IPS-15b (cell line): ENCODE measurements around the gene ACCS.

Experiments used
- H3K27me3 ChIP-seq: one replicate; pipeline ENCODE4 v1.6.1; 2013; ENCODE audit warnings: low read length; ENCODE audit not compliant: control insufficient read depth, insufficient read depth
- H3K36me3 ChIP-seq: one replicate; pipeline ENCODE4 v1.6.1; 2013; ENCODE audit warnings: low read length; ENCODE audit not compliant: control insufficient read depth, insufficient read depth
- H3K4me1 ChIP-seq: one replicate; pipeline ENCODE4 v1.6.1; 2013; ENCODE audit warnings: mild to moderate bottlenecking, low read length; ENCODE audit not compliant: control insufficient read depth, insufficient read depth
- H3K4me3 ChIP-seq: one replicate; pipeline ENCODE4 v1.5.1; 2013; ENCODE audit warnings: low read depth, low read length
- H3K9ac ChIP-seq: one replicate; pipeline ENCODE4 v1.6.1; 2013; ENCODE audit warnings: low read depth, mild to moderate bottlenecking, low read length
- H3K9me3 ChIP-seq: one replicate; pipeline ENCODE4 v1.6.1; 2013; ENCODE audit warnings: mild to moderate bottlenecking, low read length; ENCODE audit not compliant: control insufficient read depth, insufficient read depth

ACCS gene

DNA sequence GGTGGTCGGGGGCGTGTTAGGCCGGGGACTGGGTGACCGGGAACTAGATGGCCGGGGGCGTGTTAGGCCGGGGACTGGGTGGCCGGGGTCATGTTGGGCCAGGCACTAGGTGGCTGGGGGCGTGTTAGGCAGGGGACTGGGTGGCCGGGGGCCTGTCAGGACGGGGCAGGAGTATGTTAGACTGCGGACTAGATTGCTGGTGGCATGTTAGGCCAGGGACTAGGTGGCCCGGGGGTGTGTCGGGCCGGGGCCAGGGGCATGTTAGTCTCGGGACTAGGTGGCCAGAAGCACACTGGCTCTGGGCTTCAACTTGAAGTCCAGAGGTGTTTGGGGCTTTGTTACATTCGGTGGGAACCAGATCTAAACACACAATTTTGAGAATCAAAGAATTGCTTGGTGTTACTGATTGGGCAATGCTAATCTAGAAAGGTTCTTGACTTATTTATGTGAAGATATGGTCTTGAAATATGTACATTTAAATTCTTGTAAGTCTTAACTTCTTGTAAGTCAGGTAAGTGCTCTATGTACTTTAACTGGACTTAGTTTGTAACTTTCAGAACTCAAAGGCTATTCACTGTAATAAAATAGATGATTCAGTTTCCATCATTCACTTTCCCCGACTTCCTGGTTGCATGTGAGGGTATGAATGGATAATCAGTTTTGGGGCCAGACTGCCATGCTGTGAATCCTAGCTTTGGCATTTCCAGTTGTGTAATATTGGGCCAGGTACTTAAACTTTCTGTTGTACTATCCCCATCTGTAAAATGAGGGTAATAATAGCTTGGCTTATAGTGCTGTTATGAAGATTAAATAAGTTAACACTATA, 30.5 kb downstream of the ACCS start:
- Histone ChIP-seq H3K4me3 (peak overlapping the region; percentile 72), H3K9me3 (no peaks in the 10 kb centered on the region), H3K4me1 (no peaks in the 10 kb centered on the region), H3K36me3 (no peaks in the 10 kb centered on the region), H3K9ac (no peak overlapping the region), H3K27me3 (no peaks in the 10 kb centered on the region)

DNA sequence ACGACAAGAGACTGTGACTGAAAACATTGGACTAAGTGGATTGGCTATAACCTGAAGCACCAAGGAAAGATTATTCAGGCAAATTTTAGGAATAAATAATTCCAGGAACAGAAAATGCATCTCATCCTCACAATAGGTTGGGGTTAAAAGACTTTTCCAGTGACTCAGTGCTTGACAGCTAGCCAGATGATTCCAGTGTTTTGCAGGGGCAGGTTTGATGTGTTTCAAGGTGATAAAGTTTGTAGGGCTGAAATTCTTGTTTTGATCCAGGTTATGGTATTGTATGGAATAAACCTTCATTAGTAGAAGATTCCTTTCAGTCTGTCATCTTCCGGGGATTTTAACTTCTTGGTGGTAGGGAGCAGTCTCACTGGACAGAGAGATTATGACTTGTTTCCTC, 31.8 kb downstream of the ACCS start:
- no peaks in the 10 kb centered on the region for H3K36me3 ChIP-seq
- H3K4me3 ChIP-seq, result no peak overlapping the region
- H3K9me3 ChIP-seq, result no peaks in the 10 kb centered on the region
- no peaks in the 10 kb centered on the region for H3K27me3 ChIP-seq
- H3K4me1 ChIP-seq, result no peaks in the 10 kb centered on the region
- no peak overlapping the region for H3K9ac ChIP-seq

DNA sequence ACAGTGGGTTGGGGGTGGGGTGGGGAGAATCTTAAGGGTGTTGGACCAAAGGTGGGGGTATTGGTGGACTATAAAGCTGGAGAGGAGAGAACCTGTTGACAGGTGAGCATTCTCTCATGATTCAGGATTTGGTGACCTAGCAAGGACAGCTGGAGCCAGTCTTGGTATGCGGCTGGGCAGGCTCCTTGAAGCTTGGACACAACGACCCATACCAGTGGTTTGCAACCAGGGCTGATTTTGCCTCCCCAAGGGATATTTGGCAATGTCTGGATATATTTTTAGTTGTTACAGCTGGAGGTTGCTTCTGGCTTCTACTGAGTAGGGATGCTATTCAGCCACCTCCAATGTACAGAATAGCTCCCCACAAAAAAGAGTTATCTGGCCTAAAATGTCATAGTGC, 35.0 kb downstream of the ACCS start:
- H3K36me3 ChIP-seq, result no peaks in the 10 kb centered on the region
- H3K27me3 ChIP-seq, result no peaks in the 10 kb centered on the region
- H3K9ac ChIP-seq, result no peak overlapping the region
- no peak overlapping the region for H3K4me3 ChIP-seq
- H3K4me1 ChIP-seq, result no peaks in the 10 kb centered on the region
- no peaks in the 10 kb centered on the region for H3K9me3 ChIP-seq

DNA sequence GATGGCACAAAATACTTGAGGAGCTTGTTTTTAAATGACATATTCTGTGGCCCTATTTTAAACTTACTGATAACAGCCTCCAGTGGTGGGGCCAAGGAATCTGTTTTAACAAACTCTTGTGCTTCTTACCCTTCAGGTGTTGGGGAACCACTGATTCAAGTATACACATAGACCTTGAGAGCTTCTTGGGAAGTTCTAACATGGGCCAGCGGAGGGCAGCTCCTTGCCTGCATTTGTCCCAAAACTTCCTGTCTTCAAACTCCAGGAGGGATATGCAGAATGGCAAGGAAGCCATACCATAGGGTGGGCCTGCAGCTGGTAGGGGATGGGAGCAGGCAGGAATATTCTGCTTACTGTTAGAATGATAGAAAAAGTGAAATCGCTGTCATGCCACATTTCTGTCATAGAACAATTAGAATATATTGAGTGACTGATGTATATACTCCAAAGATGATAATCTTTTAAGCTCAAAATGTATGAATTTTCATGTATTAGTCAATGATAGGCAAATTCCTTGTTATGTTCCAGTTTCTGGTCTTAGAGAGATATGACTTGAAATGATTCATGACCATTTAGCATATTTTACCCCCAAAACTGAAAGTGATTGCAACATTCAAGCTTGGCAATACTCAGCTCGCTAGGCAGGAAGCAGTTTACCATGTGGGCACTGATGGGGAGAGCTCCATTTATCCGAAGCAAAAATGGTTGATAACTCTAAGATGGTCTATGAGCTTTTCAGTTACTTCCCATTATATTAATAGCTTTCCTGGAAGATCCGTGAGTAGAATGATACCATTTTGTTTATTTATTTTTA, 38.6 kb downstream of the ACCS start:
- Histone ChIP-seq H3K9ac (no peak overlapping the region), H3K4me1 (no peaks in the 10 kb centered on the region), H3K27me3 (no peaks in the 10 kb centered on the region), H3K4me3 (no peak overlapping the region), H3K36me3 (no peaks in the 10 kb centered on the region), H3K9me3 (no peaks in the 10 kb centered on the region)

DNA sequence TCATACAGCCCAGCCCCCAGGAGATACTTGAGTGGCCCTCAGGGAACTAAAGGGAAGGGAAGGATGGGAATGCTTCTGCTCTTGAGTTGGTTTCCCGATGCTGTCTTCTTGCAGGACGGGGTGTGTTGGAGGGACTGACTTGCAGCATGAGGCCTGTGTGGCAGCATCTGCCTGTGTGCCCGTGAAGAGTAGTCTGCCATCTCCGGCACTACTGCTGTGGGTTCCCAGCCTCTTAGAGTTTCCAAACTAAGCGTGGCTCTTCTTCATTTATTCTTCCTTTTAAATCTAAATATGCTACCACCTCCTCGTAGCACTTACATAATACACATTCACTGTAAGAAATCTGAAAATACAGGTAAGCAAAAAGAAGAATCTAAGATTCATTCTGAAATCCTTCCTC, 42.2 kb downstream of the ACCS start:
- H3K27me3 ChIP-seq, result no peaks in the 10 kb centered on the region
- no peaks in the 10 kb centered on the region for H3K36me3 ChIP-seq

DNA sequence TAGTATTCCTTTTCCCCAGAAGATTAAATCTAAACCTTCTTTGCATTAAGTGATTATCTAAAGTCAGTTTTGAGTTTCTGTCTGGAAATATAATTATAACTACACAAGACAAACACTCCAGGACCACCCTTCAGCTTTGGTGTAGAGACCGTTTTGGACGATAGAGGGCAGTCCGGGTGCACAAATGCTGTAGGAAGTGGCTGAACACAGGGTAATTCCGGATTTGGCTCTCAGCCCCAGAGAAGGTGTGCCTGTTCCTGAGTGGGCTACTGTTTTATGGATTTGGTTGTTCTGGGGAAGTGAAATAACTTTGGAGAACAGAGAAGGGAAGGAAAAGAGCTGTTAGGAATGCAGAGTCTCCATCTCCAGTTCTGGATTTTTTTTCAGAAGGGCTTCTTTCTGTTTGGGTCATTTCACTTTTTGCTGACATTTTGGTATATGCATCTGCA, 44.2 kb downstream of the ACCS start:
- H3K4me1 ChIP-seq, result no peaks in the 10 kb centered on the region

More for the DNA sequence above, 42.2 kb downstream of the ACCS start:
- H3K4me3 ChIP-seq, result no peak overlapping the region
- no peaks in the 10 kb centered on the region for H3K4me1 ChIP-seq
- no peaks in the 10 kb centered on the region for H3K9me3 ChIP-seq
- H3K9ac ChIP-seq, result no peak overlapping the region

DNA sequence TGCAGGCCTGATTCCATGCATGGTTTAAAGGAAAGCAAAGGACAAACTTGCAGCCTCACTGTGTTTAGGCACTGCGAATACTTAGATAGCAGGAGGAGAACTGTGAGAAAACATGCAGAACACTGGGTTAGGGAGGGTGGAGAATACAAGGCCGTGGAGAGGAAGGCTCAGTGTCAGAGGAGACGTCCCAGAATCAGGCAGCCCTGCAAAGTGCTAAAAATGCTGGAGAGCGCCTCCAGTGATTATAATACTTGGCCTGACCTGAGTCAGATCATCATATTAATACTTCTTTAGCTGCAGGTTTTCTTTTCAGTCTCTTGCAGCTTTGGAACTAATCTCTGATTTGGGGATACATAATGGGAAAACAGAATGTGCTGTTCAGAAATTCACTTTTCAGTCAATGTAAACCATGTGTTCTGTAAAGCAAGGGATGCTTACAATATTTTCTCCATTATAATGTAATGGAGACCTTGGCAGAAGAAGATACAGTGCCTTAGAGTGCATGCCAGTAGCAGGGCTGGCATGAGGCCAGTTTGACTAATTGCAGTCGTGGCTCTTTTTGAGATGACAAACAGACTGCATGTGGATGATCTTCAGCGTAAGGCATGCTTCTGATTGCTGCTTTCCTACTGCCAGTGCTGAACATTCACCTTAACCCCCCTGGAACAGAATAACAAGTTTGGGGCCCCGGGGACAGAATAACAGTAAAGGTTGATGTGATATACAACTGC, 46.2 kb downstream of the ACCS start:
- no peak overlapping the region for H3K9ac ChIP-seq
- H3K36me3 ChIP-seq, result no peaks in the 10 kb centered on the region
- no peaks in the 10 kb centered on the region for H3K9me3 ChIP-seq
- no peaks in the 10 kb centered on the region for H3K4me1 ChIP-seq
- H3K27me3 ChIP-seq, result no peaks in the 10 kb centered on the region
- H3K4me3 ChIP-seq, result no peak overlapping the region

More for the DNA sequence above, 44.2 kb downstream of the ACCS start:
- Histone ChIP-seq H3K9ac (no peak overlapping the region), H3K36me3 (no peaks in the 10 kb centered on the region), H3K27me3 (no peaks in the 10 kb centered on the region), H3K4me3 (no peak overlapping the region), H3K9me3 (no peaks in the 10 kb centered on the region)

DNA sequence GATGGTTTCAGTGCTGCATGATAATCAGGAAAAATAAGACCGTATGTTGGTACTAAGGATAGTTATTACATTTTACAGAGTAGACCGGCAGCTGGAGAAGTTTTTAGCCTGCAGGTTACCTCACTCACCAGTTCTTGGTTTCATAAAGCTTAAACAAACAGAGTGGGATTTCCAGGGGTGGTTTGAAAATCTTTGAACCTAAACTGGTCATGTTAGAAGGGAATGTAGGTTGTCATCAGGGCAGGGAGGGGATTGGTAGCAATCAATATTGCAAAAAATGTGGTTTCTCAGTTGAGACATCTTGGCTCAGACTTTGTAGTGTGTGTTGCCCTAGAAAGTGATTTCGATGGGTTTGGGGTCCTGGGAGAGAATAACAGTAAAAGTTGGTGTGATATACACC, 46.9 kb downstream of the ACCS start:
- Histone ChIP-seq H3K4me1 (no peaks in the 10 kb centered on the region), H3K9me3 (no peaks in the 10 kb centered on the region), H3K36me3 (no peaks in the 10 kb centered on the region), H3K9ac (no peak overlapping the region), H3K27me3 (no peaks in the 10 kb centered on the region), H3K4me3 (no peak overlapping the region)

DNA sequence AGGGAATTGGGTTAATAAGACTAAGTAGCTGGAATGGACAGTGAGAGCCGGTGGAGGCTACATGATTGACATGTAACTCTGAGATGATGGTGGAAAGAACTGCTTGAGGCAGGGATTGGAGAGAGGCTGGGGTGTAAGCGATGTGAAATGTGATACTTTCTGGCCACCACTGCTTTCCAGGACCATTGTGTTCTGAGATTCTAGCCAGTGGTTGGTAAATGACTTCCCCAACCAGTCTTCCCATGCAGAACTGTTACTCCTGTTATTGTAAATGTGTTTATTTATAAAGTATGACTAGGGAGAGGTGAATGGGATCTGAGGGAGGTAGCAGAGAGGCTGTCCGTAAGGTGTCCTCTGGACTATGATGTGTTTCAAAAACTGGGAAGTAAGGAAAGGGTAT, 47.5 kb downstream of the ACCS start:
- Histone ChIP-seq H3K9me3 (no peaks in the 10 kb centered on the region), H3K9ac (no peak overlapping the region), H3K36me3 (no peaks in the 10 kb centered on the region), H3K4me1 (no peaks in the 10 kb centered on the region), H3K4me3 (no peak overlapping the region), H3K27me3 (no peaks in the 10 kb centered on the region)

DNA sequence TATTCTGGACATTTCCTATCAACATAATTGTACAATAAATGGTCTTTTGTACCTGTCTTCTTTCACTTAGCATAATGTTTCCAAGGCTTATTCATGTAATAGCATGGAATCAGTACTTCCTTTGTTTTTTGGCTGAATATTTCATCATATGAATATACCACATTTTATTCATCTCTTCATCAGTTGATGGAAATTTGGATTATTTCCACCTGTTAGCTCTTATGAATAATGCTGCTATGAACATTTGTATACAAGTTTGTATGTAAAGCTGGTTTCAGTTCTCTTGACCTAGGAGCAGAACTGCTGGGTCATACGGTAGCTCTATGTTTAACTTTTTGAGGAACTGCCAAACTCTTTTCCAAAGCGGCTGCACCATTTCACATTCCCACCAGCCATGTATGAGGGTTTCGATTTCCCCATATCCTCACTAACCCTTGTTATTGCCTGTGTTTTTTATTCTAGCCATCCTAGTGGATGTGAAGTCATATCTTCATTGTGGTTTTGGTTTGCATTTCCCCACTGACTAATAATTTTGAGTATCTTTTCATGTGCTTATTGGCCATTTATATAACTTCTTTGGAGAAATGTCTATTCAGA, 50.3 kb downstream of the ACCS start:
- Histone ChIP-seq H3K27me3 (no peaks in the 10 kb centered on the region), H3K4me1 (no peaks in the 10 kb centered on the region), H3K36me3 (no peaks in the 10 kb centered on the region), H3K9ac (no peak overlapping the region), H3K4me3 (no peak overlapping the region), H3K9me3 (no peaks in the 10 kb centered on the region)

DNA sequence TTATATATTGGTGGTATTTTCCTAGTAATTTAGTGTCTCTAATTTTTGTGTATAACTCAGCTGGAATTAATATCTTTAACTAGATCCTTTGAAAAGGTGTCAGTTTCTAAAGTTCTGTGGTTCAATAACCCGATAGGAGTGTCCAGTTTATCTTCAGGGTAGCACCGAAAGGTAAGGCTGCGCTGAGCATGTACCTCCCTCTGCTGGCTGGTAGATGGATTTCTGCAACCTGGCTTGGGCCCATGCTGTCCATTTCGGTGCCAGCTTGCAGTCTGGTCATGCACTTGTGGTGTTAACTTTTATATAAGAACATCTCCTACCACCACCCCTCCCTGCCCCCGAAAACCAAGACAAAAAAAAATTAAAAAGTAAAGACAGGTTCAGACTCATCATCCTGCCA, 54.1 kb downstream of the ACCS start:
- Histone ChIP-seq H3K36me3 (no peaks in the 10 kb centered on the region), H3K4me3 (no peak overlapping the region), H3K9me3 (no peaks in the 10 kb centered on the region), H3K27me3 (no peaks in the 10 kb centered on the region), H3K4me1 (no peaks in the 10 kb centered on the region), H3K9ac (no peak overlapping the region)
